GM19468 (cell line): ENCODE data around the gene SMARCA2.
A peak's percentile ranks its signal among the peaks of the same experiment; 100 is the strongest.

Source experiments
- ATAC-seq: cut with Tn5 transposase; IDR thresholded peaks from one replicate; pipeline ENCODE4 v1.9.1; 2021; ENCODE audit warnings: mild to moderate bottlenecking, moderate library complexity, moderate number of reproducible peaks; ENCODE audit not compliant: unreplicated experiment; ENCODE audit errors: extremely low read depth

The SMARCA2 gene

GRCh38 chr9:2032234-2032633 is 17.1 kb downstream of the SMARCA2 start:
- no peak for ATAC-seq

- no peak for ATAC-seq
These were observed 21.7 kb downstream of the SMARCA2 start for GRCh38 chr9:2036844-2037243.

- ATAC-seq: no peak
These were observed 24.4 kb downstream of the SMARCA2 start for GRCh38 chr9:2039294-2040180.

GRCh38 chr9:2040828-2041227 is 25.7 kb downstream of the SMARCA2 start:
- ATAC-seq: no peak

- ATAC-seq: no peak
These were observed 26.6 kb downstream of the SMARCA2 start for GRCh38 chr9:2041736-2042135.

- no peak for ATAC-seq
These were observed 28.1 kb downstream of the SMARCA2 start for GRCh38 chr9:2043243-2043642.

GRCh38 chr9:2043881-2044462 is 28.8 kb downstream of the SMARCA2 start:
- peak; percentile 33 for ATAC-seq

- ATAC-seq: no peak
These were observed 32.1 kb downstream of the SMARCA2 start for GRCh38 chr9:2047144-2047671.

- no peak for ATAC-seq
These were observed 32.8 kb downstream of the SMARCA2 start for GRCh38 chr9:2047916-2048315.

GRCh38 chr9:2050236-2050635 is 35.1 kb downstream of the SMARCA2 start:
- no peak for ATAC-seq

- ATAC-seq: peak; percentile 91
These were observed 39.0 kb downstream of the SMARCA2 start for GRCh38 chr9:2053883-2054845.

- ATAC-seq: no peak
These were observed 40.1 kb downstream of the SMARCA2 start for GRCh38 chr9:2055203-2055658.

GRCh38 chr9:2059274-2059929 is 44.3 kb downstream of the SMARCA2 start:
- no peak for ATAC-seq

GRCh38 chr9:2060424-2060823 is 45.3 kb downstream of the SMARCA2 start:
- ATAC-seq: no peak

- no peak for ATAC-seq
These were observed 50.6 kb downstream of the SMARCA2 start for GRCh38 chr9:2065704-2066103.

- ATAC-seq: peak; percentile 12
These were observed 51.4 kb downstream of the SMARCA2 start for GRCh38 chr9:2066312-2067273.

GRCh38 chr9:2072752-2073405 is 57.7 kb downstream of the SMARCA2 start:
- ATAC-seq: peak; percentile 39

- ATAC-seq: no peak
These were observed 67.6 kb downstream of the SMARCA2 start for GRCh38 chr9:2082772-2083171.
